WTC11 (cell line): ENCODE measurements around the gene ARSA.
"Not testable (repeated sequence)": the region's sequence is repeated elsewhere in the genome, so short reads cannot be mapped to it uniquely, and the experiment has no call there.

ENCODE experiments used
- SP1 ChIP-seq: sonication (generic); formaldehyde crosslinking; conservative IDR thresholded peaks from 2 replicates; pipeline ENCODE4 v1.8.1; 2022; ENCODE audit warnings: missing genetic modification reagents
- ZNF232 ChIP-seq: sonication (generic); formaldehyde crosslinking; IDR thresholded peaks from 2 replicates; pipeline ENCODE4 v1.8.0; 2022; ENCODE audit warnings: mild to moderate bottlenecking, missing genetic modification reagents
- TF ChIP-seq, protein P1 (sequence below): fragments of 200-600 bp; IDR thresholded peaks from 2 replicates; pipeline ENCODE4 v1.8.0; 2022; ENCODE audit warnings: antibody characterized with exemption
- TF ChIP-seq, protein P2 (sequence below): sonication (generic); formaldehyde crosslinking; IDR thresholded peaks from 2 replicates; pipeline ENCODE4 v1.8.0; 2022; ENCODE audit warnings: mild to moderate bottlenecking, missing genetic modification reagents
- TF ChIP-seq, protein P3 (sequence below): sonication (generic); formaldehyde crosslinking; IDR thresholded peaks from 2 replicates; pipeline ENCODE4 v1.8.0; 2022; ENCODE audit warnings: mild to moderate bottlenecking, missing genetic modification reagents
- TF ChIP-seq, protein P4 (sequence below): sonication (generic); formaldehyde crosslinking; conservative IDR thresholded peaks from 2 replicates; pipeline ENCODE4 v1.8.1; 2022; ENCODE audit warnings: mild to moderate bottlenecking, missing genetic modification reagents

- TF ChIP-seq, protein P1, sequence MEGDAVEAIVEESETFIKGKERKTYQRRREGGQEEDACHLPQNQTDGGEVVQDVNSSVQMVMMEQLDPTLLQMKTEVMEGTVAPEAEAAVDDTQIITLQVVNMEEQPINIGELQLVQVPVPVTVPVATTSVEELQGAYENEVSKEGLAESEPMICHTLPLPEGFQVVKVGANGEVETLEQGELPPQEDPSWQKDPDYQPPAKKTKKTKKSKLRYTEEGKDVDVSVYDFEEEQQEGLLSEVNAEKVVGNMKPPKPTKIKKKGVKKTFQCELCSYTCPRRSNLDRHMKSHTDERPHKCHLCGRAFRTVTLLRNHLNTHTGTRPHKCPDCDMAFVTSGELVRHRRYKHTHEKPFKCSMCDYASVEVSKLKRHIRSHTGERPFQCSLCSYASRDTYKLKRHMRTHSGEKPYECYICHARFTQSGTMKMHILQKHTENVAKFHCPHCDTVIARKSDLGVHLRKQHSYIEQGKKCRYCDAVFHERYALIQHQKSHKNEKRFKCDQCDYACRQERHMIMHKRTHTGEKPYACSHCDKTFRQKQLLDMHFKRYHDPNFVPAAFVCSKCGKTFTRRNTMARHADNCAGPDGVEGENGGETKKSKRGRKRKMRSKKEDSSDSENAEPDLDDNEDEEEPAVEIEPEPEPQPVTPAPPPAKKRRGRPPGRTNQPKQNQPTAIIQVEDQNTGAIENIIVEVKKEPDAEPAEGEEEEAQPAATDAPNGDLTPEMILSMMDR = not testable (repeated sequence)
- TF ChIP-seq ZNF232 (CRISPR knock-in tag); SP1: not testable (repeated sequence)
- TF ChIP-seq, protein P2, sequence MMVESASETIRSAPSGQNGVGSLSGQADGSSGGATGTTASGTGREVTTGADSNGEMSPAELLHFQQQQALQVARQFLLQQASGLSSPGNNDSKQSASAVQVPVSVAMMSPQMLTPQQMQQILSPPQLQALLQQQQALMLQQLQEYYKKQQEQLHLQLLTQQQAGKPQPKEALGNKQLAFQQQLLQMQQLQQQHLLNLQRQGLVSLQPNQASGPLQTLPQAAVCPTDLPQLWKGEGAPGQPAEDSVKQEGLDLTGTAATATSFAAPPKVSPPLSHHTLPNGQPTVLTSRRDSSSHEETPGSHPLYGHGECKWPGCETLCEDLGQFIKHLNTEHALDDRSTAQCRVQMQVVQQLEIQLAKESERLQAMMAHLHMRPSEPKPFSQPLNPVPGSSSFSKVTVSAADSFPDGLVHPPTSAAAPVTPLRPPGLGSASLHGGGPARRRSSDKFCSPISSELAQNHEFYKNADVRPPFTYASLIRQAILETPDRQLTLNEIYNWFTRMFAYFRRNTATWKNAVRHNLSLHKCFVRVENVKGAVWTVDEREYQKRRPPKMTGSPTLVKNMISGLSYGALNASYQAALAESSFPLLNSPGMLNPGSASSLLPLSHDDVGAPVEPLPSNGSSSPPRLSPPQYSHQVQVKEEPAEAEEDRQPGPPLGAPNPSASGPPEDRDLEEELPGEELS (CRISPR knock-in tag) = not testable (repeated sequence)
- TF ChIP-seq, protein P3, sequence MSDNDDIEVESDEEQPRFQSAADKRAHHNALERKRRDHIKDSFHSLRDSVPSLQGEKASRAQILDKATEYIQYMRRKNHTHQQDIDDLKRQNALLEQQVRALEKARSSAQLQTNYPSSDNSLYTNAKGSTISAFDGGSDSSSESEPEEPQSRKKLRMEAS = not testable (repeated sequence)
- TF ChIP-seq, protein P4, sequence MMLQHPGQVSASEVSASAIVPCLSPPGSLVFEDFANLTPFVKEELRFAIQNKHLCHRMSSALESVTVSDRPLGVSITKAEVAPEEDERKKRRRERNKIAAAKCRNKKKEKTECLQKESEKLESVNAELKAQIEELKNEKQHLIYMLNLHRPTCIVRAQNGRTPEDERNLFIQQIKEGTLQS (CRISPR knock-in tag) = not testable (repeated sequence)
Measured at GRCh38 chr22:50643821-50644101, 15.8 kb upstream of the ARSA start.
